Inflammatory macrophage (primary cell): ENCODE measurements around the gene MINPP1.
"Not testable (repeated sequence)": the region's sequence is repeated elsewhere in the genome, so short reads cannot be mapped to it uniquely, and the experiment has no call there.

Experiments
- DNase-seq, 2 donors: peaks; one replicate each; pipeline ENCODE4 v3.0.0-alpha.2; 2020 to 2022

MINPP1 gene

DNA sequence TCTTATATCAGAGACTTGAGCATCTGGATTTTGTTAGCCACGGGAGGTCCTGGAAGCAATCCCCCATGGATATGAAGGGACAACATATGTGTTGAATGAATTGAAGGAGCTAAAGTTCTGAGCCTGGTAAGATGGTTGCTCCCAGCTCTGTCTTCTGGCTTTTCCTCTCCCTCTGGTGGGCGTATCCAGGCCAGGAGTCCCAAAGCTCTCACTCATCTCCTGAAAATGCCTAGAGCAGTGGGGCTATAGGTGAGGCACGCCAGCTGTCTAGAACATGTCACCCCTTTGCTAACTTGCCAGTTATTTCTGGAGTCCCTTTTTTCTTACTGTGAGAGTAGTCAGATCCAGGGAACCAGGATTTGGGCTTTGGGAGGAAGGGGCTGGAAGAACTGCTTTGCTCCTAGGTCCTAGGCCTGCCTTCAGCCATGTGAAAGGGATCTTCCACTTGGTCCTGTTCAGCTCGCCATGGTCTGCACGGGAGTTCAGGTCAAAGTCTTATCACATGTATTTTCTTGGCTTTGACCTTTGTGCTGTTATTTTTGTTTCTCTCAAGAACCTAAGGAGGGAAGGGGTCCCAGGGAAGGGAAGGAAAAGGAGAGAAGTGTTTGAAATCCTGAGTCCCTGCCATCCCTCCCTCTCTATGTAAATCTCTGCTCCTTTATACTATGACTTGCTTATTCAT is 73.6 kb downstream of the MINPP1 start:
- DNase-seq, result no peak

DNA sequence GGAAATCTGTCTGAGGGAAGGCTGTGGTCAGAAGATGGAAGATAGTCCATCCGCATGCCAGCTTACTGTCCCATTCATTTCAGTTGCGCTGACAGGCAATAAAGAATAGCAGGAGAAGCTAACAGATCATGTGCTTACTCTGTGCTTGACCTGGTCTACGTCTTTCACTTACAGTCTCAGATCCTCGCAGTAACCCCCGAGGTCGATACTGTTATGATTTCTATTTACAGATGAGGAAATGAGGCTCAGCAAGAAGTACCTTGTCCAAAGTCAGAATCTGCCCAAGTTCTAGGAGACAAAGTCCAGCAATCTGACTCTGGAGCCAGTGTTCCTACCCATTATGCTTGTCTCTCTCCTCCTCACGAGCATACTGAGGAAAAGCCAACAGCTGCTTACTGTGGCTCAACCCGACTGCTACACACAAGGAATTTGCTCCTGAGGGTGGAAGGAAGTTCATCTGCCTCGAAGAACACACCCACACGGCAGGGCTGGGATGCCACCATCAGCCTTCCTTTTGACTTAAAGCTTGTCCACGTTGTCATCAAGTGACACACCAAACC is 74.2 kb downstream of the MINPP1 start:
- DNase-seq, result peak; percentile 10 to 60

DNA sequence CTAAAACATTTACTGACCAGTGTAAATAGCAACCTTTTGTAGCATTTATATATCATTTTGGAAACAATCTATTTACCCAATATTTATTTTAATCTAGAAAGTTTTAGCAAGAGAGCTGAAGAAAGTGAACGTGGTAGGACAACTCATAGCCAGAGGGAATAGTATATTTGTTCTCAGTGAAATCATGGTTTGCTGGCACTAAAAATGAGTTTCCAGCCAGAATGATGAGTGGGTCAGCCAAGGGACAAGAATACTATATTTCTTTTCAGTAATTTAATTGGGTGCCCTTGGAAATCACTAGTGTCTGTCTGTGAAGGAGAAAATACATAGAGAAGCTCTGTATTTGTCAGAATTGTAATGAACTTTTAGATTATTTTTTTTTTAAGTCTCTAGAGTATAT is 74.9 kb downstream of the MINPP1 start:
- DNase-seq, result no peak

DNA sequence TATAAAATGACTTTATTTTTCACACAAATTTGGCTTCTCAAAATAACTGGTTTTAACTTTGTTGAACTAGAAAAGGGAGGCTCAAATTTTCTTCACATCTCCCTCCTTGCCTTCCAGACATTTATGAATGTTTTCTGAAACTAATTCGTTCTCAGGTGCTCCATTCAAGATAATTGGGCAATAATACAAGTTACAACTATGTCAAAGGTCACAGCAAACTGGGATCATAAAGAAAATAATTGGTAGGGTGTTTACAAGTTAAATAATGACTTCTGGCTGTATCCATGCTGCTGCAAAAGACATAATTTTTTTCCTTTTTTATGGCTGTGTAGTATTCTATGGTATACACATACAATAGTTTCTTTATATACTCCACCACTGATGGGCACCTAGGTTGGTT is 75.3 kb downstream of the MINPP1 start:
- DNase-seq, result no peak

DNA sequence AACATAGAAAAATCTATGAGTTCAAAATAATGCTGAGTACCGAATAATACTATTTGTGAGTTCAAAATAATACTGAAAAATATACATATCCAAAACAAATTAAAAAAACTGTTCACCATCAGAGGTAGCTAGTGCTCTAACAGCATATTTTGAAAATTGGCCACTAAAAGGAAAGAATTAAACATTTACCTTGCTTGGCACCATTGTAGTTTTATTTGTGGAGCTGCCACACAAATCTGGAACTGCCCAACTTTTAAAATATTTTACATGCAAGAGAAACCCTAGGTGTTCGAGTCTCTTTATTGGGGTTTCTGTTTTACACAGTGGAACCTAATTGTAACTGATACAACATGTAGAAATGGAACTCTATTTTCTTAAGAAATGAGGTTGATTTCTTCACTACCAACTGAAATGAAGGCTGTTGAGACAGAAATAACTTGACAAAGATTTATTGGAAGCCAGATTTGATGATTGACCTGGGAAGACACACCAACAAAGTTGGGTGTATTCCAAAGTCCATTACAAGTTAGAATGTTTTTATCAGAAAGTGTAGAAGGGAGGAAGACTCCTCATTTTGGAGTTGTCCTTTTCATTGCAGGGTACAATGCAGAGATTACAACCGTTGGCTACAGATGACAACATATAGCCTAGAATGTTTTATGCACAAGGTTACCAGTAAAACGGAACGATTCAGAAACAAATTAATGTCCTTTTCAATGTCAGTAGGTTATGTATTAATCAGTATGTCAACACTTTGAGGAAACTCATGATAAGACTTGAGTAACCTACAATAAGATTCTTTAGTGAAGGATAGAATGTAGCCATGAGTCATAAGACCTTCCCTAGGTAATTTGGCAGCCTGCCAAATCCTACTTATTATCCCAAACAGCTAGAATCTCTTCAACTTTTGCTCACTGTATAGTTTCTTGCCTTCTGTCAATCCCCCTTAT is 81.1 kb downstream of the MINPP1 start:
- DNase-seq, result no peak

DNA sequence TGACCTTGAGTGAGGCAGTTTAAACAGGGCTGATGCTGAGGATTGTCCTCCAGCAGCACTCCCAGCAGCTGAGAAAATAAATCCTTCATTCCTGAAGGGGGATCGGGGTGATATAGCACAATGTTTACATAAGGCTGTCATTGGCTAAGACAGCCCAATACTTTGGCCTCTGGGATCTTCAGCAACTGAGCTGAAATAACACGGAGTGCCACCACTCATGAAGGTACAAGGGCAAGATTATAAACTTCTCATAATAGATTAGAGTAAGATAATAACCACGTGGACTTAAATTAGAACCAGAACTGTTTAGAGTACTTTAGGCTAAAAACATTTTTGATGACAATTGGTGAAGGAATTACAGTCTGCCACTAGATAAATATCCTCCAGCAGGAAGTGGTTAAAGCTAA is 85.0 kb downstream of the MINPP1 start:
- DNase-seq, result no peak

DNA sequence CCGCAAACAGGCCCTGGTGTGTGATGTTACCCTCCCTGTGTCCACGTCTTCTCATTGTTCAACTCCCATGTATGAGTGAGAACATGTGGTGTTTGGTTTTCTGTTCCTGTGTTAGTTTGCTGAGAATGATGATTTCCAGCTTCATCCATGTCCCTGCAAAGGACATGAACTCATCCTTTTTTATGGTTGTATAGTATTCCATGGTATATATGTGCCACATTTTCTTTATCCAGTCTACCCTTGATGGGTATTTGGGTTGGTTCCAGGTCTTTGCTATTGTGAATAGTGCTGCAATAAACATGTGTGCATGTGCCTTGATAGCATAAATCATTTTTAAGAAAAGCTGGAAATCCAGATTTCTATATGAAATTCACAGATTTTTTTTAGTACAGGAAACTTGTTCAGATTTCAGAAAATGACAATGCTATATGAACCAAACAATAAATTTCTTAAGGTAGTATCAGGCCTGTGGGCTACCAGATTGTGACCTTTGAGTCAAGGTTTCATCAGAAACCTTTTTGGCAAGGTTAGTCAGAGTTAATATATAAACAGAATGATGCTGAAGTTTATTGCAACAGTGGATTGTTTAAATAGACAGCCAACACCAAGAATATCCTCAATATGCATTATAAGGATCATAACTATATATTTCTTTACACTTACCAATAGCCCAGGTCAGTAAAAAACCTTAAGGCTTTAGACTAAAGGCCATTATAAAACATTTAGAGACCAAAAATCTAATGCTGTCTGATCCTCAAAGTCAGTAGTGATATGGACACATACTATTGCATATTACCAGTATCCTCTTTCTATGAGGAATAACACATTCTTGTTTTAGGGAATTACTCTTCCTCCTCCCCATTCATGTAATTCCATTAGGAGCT is 86.3 kb downstream of the MINPP1 start:
- no peak for DNase-seq

DNA sequence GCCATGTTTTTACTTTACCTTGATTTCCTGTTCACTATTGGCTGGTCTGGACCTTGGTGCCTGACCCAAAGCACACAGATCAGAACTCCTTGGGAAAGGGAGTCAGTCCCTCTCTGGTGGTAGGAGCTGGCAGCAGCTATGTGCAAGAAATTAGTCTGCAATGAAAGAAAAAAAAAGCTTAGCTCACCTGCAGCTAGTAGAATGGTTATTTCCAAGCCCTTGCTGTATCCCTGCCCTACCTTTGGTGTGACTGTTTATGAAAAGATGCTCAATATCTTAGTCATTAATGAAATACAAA is 86.8 kb downstream of the MINPP1 start:
- no peak for DNase-seq

DNA sequence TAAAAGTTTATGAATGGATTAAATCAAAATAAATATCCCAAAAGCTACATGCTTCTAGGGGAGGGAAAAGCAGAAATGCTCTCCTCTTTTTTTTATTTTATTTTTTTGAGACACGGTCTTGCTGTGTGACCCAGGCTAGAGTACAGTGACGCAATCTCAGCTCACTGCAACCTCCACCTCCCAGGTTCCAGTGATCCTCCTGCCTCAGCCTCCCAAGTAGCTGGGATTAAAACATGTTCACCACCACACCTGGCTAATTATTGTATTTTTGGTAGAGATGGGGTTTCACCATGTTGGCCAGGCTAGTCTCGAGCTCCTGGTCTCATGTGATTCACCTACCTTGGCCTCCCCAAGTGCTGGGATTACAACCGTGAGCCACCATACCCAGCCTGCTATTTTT is 88.2 kb downstream of the MINPP1 start:
- not testable (repeated sequence) for DNase-seq

DNA sequence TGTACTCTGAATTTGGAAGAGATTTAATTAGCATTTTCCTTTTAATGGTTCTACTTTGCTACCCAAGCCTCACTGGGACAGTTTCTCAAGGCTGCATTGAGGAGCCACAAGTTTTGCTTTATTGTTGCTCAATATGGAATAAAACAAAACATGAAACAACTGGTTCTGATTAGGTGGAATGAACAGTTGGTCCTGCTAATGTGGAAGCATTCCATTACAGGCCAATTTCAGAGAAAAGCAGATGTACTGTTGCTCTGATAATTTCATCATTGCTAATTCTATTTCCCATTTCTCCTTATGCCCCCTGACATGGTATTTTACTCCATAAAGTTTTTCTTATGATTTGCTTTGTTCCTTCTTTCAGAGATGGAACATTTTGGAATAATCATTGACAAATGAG is 89.0 kb downstream of the MINPP1 start:
- peak; percentile 9 to 48 for DNase-seq

DNA sequence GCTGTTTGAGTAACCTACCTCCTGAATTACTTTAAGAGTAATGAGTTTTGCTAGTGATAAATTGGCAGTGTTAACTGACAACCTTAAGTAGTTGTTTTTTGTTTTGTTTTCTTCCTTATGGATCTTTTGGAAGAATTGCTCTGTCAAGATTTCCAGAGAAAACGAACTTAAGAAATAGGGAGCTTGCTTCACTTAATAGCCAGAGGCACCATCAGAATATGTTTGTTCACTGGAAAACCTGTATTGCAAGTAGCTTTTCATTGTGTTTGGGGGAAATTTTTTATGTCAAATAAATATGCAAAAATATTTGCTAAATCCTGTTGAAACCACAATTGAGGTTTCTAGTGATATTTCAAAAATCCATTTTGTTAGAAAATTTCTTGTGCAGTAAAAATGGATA is 89.5 kb downstream of the MINPP1 start:
- DNase-seq, result no peak

DNA sequence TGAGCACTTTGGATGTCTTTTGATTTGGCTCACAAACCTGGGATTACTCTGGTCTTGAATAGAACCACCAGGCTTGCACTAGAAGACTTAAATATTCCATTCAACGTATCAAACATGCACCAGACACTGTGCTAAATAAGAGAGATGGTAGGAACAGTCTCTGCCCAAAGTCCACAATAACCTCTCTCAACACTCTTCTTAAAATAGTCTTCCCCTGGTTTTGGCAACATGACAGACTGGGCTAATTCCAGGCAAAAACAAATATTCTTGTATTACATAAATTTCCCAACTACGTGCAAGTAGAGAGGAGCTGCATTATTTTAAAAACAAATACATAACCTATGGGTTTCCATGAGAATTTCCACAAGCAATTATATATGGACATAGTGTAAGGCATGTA is 90.2 kb downstream of the MINPP1 start:
- DNase-seq, result no peak

DNA sequence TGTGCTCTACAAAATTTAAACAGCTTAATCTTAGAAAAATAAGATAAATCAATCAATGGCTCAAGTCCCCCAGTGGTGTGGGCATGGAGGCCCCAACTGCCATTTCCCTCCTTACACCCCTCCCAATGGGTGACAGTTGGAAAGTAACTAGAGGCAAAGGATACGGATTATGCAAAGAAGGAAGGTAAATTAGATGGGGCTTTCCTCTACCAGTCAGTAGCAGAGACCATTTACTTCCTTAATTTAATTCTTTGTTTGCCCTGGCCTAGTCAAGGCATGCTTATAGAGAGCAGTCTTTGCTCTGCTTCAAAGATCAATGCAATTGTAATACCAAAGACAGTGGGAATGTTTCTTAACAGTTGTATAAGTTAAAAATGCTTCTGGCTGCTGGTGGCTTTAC is 91.7 kb downstream of the MINPP1 start:
- DNase-seq, result peak in 1 of 2 donors; percentile 22

DNA sequence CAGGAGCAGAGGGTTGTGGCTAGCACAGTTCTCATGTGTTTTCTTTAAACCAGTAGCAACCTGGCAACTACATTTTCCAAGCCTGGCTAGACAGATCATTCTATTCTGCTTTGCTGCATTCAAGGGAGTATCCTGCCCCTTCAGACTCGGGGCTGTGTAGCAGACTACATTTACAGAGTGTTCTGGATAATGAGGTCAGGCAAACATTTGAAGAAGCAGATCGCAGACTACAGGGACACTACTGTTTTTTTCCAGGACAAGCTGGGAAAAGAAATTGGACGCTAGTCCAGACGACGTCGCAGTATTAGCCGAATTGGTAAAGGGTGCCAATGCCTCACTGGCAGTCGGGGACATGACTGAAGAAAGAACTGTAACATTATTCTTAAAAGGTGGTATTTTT is 94.0 kb downstream of the MINPP1 start:
- DNase-seq, result no peak

DNA sequence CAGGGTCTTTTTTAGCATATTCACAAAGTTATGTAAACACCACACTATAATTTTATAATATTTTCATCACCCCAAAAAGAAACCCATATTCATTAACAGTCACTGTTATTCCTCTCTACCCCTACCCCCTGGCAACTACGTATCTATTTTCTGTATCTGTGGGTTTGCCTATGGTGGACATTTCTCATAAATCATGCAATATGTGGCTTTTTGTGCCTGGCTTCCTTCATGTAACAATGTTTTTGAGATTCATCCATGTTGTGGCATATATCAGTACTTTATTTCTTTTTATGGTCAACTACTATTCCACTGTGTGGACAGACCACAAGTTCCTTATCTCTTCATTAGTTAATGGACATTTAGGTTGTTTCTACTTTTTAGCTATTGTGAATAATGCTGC is 95.9 kb downstream of the MINPP1 start:
- DNase-seq, result no peak
